HK-2 (cell line): Measurements from ENCODE around the gene ACSL3.
"Not testable (repeated sequence)": the region's sequence is repeated elsewhere in the genome, so short reads cannot be mapped to it uniquely, and the experiment has no call there.

Experiments used
- DNase-seq: peaks from one replicate; pipeline ENCODE4 v3.0.0-alpha.2; 2018; ENCODE audit not compliant: unreplicated experiment

The ACSL3 gene

DNA sequence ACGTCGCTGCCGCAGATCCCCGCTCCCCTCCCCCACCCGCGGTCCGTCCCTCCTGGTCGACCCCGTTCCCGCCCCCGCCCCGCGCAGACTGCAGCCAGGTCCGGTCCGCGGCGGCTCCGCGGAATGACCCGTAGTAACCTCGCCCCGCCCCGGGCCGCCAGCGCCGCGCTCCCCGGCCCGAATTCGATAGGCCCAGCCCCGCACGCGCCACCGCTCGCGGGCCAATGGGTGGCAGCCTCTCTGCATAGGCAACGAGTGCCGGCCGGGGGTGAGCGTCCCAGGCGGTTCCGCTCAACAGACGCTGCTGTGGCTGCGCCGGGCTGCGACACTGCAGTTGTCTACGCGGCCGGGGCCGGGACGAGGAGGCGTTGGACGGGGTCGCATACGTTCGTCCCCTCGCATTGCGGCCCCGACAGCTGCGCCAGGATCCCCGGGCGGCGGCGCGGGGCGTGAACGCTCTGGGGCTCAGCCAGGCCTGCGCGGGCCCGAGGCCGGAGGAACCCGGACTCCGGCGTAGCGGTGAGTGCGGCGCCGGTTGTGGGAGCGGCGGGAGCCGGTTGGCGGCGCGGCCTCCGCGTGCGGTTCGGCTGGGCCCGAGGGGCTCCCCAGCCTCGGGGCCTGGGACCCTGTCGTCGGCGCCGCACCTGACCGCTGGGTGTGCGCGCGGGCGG, at the start of gene ACSL3:
ACSL3 (plus strand) TSS at position 297 of the 671 bp plus-strand sequence. CDS start 47,737 bp downstream, outside the sequence.
- peak; percentile 96 for DNase-seq

DNA sequence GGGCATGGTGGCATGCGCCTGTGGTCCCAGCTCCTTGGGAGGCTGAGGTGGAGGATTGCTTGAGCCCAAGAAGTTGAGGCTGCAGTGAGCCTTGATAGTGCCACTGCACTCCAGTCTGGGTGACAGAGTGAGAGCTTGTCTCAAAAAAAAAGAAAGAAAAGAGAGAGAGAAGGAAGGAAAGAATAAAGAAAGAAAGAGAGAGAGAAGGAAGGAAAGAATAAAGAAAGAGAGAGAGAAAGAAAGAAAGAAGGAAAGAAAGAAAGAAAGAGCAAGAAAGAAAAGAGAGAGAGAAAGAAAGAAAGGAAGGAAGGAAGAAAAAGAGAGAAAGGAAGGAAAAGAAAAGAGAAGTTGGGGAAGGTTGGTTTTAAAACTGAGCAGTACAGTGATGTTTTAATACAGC, 49.0 kb upstream of the ACSL3 start:
- DNase-seq = no peak

DNA sequence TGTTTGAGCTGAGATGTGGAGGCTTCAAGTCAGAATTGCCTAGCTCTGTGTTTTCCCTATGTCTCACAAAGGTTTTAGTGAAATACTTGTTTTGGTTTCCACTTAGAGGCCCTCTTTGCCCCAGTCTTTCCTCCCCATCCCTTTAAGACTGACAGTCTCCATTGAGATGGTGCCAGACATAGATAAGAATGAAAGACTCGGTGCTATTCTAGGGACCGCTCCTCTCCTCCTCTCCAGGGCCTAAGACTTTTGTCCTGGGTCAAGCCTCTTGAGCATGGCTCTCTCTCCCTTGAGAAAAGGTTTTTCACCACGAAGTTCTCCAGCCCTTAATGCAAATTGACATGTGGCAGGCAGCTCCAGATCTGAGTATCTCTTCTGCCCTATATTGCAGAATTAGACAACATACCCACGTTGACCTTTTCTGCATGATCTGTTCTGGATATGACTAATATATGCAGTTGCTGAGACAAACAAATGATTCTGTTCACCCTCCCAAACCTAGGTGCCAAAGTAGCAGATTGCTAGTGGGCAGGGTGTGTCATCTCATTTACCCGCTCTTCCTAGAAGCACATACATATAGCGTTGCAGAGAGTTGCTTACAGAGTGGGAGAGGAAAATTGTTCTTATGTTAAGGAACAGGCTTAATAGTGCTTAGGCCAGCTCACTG, 47.5 kb upstream of the ACSL3 start:
- DNase-seq = no peak

DNA sequence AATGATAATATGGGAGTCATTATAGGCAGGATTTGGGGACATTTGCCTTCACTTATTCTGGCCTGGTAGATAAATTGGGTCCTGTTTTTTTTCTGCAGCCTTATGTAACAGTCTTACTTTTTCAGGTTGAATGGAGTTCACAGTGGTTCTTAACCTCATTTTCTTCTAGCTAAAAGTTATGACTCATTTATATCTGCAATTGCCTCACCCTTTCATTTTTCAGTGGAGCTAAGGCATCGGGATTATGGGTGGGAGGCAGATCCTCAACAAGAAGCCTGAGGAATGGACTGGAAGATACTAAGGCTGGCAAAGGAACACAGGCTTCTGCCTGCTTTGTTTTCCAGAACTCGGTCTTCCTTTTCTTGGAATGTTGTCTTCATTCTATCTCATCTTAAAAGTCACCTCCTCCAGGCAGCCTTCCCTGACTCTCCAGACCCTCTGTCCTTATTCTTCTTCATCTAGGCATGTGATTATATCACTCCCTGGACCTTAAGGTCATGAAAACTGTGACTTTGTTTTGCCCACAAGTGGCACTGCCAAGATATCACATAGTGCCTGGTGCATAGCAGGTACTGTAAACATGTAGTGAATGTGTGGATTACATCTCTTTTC, 41.0 kb upstream of the ACSL3 start:
- no peak for DNase-seq

DNA sequence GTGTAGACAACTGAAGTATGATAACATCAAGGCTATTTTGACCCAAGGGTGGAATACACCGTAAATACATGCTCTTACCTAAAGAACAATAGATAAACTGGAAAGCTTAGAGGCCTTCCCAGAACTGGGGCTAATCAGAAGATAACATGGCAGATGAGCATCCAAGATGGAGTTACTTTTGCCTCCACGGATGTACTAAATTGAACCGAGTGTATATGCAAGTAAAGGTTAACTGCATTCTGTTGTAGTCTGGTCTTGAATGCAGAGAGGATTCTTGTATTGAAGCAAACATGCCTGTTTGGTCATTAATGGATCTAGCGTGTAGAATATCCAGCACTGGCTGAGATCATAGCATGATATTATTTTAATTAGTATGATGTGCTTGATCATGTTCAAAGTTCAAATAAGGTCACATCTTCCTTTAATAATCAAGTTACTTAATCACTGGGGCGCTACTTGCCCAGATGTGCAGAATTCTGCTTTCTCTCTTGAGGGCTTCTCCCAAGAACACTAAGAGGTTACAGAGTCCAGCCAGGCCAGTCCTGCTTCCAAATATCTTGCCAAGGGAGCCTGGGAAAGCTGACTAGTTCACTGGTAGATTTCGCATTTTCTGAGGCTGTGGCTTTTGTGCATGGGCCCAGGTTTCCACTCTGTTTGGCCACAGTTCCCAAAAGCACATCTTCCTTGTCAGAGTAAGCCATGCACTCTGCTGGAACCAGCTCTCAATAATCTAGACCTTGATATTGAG, 37.5 kb upstream of the ACSL3 start:
- DNase-seq = no peak

DNA sequence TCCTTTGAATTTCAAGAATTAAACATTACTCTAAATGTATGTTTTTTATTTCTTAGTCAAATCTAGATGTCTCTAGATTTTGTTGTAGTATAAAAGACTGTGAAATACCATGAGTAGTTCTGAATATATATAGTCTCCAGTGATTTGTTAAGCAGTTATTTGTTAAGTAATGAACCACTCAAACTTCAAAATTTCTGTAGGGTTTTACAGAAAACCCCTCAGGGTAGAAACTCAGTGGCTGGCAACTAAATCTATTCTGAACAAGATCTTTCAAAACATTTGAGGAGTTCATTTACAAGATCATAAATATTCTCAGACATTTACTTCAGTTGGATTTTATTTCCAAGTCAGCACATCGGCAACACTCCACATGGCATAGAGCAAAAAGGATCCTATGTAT, 35.8 kb upstream of the ACSL3 start:
- DNase-seq = no peak

DNA sequence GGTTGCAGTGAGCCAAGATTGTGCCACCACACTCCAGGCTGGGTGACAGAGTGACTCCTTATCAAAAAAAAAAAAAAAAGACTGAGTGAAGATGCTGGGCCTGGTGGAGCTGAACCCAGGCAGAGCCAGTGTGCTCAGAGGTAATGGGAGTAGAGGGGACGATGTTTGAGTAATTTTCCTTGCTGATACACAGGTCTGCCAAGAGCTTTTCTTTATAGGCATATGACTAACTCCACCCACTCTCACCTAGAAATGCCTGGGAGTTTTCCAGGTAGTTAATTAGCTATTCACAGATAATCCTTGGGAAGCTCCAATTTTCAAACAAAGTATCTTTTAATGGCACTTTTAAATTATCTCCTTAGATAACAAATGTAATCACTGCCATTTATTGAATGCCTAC, 33.4 kb upstream of the ACSL3 start:
- DNase-seq = no peak

DNA sequence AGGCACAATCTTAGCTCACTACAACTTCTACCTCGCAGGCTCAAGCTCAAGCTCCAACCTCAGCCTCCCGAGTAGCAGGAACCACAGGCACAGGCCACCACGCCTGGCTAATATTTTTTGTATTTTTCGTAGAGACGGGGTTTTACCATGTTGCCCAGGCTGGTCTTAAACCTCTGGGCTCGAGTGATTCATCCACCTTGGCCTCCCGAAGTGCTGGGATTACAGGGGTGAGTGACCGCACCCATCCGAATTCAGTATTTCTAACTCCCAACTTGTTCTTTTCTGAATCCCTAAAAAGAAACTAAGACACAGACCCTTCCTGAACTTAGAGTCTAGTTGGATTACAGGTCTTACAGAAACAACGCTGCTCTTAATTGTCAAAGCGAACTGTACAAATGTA, 32.3 kb upstream of the ACSL3 start:
- no peak for DNase-seq

DNA sequence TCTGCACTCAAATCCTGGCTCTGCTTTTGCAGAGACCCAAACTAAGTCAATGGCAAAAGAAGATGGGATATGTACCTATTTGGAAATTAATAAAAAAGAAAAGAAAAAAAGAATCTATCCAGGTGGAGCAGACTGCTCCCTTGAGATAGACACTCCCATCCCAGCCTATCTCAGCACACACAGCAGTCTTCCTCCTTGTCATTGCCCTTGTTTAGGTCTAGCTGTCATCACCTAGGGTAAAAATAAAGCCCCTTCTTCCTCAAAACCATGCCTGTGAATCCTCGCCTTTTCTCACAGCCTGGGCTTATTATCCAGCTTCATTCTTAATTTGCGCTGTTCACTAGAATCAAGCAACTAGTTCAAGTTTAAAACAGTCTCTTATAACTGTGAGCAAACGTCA, 30.7 kb upstream of the ACSL3 start:
- DNase-seq = no peak

DNA sequence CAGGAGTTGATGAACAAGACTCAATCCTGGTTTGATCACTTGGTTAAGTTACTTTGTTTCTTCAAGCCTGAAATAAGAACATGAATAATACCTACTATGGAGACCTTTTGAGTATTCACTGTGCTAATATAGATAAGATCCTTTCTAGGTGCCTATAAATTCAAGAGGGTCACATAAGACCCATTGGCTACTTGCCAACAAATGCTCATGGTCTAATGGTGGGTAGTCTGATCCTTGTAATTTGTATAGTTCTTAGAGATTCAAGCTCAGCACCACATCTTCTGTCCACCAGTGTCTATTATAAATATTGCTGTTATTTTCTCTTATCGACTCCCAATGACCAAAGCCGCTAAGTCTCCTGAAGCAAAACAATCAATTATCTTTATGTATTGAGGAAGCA, 27.4 kb upstream of the ACSL3 start:
- DNase-seq = no peak

DNA sequence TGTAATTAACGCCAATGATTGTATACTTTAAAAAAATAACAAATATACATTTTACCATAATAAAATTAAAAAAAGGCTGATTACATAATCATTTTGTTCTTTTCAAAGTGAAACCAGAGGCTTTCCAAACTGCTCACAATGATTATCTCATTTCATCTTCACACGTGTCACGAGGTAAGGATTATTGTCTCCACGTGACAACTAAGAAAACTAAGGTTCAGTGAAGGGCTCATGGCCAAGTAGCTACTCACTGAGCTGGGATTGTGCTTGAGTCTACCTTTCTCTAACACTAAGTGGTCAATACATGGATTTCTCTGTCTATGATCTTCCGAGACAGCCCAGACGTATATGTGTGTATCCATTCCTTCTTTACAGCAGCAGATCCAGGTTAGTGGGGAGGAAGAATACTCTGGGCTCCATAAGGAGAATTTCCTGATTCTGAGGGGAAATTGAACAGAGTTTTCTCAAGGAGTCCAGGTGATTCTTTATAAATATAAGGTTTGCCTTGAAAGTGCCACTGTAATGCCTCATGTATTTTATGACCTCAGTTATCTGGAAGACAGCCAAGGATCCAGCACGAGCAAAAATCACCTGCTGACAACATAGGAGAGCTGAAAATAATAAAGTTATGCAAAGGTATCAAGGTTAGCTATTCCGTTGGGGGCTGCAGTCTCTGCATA, 25.6 kb upstream of the ACSL3 start:
- no peak for DNase-seq

DNA sequence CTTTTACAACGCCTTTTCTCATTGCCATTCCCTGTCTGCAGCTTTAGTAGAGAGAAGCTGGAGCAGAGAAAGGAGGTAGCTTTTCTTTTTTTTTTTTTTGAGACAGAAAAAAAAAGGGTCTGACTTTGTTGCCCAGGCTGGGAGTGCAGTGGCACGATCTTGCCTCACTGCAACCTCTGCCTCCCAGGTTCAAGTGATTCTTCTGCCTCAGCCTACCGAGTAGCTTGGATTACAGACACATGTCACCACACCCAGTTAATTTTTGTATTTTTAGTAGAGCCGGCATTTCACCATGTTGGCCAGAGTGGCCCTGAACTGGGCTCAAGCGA, 25.0 kb upstream of the ACSL3 start:
- no peak for DNase-seq

DNA sequence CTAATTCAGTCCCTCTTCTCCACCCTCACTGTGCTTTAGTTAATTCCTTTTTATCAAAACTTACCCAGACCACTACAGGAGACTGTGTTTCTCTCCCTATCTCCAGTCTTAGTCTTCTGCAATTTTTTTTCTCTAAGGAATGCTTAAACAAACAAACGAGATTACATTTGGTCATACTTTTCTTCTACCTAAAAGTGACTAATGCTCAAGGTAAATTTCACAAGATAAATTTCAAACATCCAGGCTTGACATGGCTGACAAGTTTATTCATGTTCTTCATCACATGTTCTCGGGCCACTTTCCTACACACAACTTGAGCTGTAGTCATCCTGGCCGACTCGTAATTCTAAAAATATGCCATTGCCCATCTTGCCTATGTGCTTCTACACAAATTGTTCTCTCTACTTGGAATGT, 23.2 kb upstream of the ACSL3 start:
- DNase-seq = no peak

DNA sequence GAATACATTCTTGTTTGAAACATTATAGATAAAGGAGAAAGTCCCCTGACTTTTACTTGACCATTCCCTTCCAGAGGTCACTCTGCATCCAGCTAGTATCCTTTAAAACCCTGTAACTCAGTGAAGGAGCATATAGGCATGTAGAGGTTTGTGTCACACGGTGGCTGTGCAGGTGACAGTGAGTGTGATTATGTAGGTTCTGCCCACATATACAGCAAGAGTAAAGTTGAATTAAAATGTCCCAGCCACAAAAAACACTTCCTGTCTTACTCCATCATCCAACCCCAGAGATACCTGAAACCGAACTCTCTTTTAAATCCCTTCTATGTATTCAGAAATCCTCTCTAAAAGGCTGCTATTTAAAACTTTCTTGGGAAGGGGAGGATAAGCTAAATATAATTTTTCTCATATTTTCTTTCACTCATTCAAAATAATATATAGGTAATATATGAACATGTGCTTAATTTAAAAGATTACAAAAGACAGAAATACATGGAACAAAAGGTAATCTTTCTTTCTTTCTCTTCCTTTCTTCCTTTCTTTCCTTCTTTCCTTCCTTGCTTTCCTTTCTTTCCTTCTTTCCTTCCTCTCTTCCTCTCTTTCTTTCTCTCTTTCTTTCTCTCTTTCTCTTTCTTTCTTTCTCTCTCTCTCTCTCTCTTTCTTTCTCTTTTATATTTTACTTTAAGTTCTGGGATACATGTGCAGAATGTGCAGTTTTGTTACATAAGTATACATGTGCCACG, 20.6 kb upstream of the ACSL3 start:
- no peak for DNase-seq

DNA sequence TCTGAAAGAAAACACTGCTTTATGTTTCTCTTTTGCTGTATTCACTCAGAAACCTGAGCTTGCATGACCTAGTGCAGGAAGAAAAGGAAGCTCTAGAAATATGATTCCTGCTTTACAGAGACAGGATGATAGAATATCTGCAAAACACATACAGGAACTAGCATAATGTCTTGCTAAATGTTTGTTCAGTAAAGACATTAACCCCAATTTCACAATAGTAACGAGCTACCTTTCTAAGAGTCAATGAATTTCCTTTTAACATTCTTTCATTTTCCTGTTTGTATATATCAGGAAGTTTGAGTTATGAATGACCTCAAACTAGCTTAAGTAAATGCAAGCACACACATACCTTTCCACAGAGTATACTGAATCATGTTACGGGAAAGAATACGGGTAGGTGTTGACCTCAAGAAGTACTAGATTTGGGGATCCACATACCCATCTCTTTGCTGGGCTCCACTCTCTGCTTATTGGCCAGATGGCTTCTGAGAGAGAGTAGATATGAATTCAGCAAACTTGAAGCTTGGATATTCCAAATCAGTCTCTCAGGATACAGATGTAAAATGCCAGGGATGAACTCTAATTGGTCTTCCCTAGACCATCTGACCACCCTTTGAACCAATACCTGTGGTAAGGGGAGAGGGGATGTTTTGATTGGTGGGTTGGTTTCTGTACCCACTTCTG, 18.2 kb upstream of the ACSL3 start:
- no peak for DNase-seq

DNA sequence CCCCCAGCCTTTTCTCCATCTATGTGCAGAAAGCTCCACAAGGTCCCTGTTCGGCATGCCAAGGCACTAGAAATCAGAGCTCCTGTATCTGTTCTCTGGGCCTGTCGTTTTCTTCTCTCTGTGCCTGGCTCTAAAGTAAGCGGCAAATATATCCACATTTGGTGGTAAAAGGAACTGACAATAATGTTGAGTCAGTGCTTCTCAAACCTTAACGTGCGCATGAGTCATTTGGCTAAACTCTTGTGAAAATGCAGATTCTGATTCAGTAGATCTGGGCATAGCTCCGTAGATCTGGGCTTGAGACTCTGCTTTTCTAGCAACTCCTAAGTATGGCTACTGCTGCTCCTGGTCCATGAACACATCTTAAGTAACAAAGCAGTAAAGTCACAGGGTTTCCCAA, 16.5 kb upstream of the ACSL3 start:
- no peak for DNase-seq

DNA sequence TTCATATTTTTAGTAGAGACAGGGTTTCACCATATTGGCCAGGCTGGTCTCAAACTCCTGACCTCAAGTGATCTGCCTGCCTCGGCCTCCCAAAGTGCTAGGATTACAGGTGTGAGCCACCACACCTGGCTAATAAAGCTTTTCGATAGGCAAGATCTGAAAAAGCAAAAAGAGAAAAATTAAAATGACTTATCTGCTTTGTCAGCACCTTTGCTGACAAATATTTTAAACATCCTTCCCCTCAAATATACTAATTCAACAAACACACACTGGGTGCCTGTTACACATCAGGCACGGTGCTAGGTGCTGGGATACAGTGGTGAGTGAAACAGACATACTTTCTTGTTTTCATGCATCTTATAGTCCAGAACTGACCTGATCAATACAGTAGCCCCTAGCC, 15.5 kb upstream of the ACSL3 start:
- not testable (repeated sequence) for DNase-seq

DNA sequence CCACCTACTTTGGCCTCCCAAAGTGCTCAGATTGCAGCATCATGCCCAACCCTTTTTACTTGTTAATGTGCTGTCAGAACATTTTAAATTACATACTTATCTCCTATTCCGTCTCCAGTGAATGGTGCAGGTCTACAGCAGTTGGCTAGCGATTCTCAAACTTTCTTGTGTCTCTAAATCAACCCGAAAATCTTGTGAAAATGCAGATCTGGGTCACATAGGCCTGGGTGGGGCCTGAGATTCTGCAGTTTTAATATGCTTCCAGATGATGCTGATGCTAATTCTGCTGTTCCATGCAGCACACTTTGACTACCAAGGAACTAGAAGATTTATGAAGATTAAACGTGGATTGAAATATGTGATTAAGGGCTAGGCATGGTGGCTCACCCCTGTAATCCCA, 14.8 kb upstream of the ACSL3 start:
- DNase-seq = no peak

DNA sequence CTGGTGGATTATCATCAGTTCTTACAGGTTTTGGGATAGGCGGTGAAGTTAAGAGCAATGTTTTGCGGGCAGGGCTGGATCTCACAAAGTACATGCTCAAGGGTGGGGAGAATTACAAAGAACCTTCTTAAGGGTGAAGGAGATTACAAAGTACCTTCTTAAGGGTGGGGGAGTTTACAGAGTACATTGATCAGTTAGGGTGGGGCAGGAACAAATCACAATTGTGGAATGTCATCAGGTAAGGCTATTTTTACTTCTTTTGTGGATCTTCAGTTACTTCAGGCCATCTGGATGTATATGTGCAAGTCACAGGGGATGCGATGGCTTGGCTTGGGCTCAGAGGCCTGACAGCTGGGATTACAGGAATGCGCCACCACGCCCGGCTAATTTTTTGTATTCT, 12.8 kb upstream of the ACSL3 start:
- DNase-seq = not testable (repeated sequence)

DNA sequence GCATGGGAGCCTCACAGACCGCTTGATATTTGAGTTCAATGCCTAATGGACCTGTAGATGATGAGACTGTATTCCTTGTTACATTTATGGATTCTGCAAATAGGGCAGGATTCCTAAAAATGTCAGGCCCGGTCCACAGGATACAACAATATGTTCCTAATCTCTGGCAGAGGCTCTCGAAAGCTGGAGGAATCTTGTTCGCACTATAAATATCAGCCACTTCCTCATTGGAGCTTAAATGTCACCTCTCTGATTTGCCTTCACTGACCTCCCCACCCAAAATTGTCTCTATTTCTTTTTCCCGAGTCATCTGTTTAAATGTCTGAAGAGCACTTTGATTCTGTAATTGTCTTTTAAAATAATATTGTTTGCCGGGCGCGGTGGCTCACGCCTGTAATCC, 12.0 kb upstream of the ACSL3 start:
- DNase-seq = no peak
